Panc1 (cell line): ENCODE measurements around the gene SCRN1. TPM values are rescaled to one million over a fixed set of nuclear protein-coding genes. Genes with fewer than 3 reads are reported as not detected.
A peak's percentile ranks its signal among the peaks of the same experiment; 100 is the strongest.

Source experiments
- ATAC-seq: fragments of 200-7000 bp; cut with Tn5 transposase; 2 replicates; pipeline ENCODE4 v1.9.1; 2020; ENCODE audit warnings: mild to moderate bottlenecking, moderate library complexity
- BruUV-seq: library from RNA; stranded (reverse); fragments of 400-500 nt; replicated peaks from 2 replicates; lab custom pipeline; 2021; lab: Mats Ljungman, UMichigan
- CTCF ChIA-PET: fragments of 300-600 bp; sonication (Branson Sonifier 250); formaldehyde crosslinking; loops from one replicate; lab custom pipeline; 2022; ENCODE audit warnings: antibody characterized with exemption; lab: Charles Lee
- POLR2A ChIA-PET: fragments of 300-600 bp; sonication (Branson Sonifier 250); formaldehyde crosslinking; loops from one replicate; lab custom pipeline; 2022; ENCODE audit warnings: antibody characterized with exemption; lab: Charles Lee
- DNase-seq: peaks from one replicate; pipeline ENCODE4 v3.0.0-alpha.2; 2010; ENCODE audit warnings: low read depth, low spot score
- H3K27ac ChIP-seq: 2 replicates; pipeline ENCODE4 v1.5.1; 2011; ENCODE audit warnings: mild to moderate bottlenecking, low read length, inconsistent platforms
- H3K27me3 ChIP-seq: fragments of 200-500 bp; sonication (Bioruptor generic); 2 replicates; pipeline ENCODE4 v1.6.0; 2014; ENCODE audit warnings: low read length, inconsistent platforms; ENCODE audit not compliant: control insufficient read depth, insufficient read depth
- H3K36me3 ChIP-seq: fragments of 200-500 bp; sonication (Bioruptor generic); 2 replicates; pipeline ENCODE4 v1.5.1; 2014; ENCODE audit warnings: inconsistent platforms, mild to moderate bottlenecking, low read length, moderate library complexity; ENCODE audit not compliant: control insufficient read depth, insufficient read depth
- H3K4me1 ChIP-seq: 2 replicates; pipeline ENCODE4 v1.5.1; 2011; ENCODE audit warnings: inconsistent platforms, mild to moderate bottlenecking, low read length, moderate library complexity; ENCODE audit not compliant: control insufficient read depth, insufficient read depth
- H3K4me3 ChIP-seq, 2 experiments: 2 replicates each; pipeline ENCODE4 v1.5.1; 2011 to 2012; ENCODE audit warnings: low read depth in 2 of 2, low read length in 2 of 2, mild to moderate bottlenecking in 2 of 2, inconsistent platforms in 1 of 2, moderate library complexity in 1 of 2
- H3K9me3 ChIP-seq: fragments of 200-500 bp; sonication (Bioruptor generic); 2 replicates; pipeline ENCODE4 v1.5.1; 2014; ENCODE audit warnings: low read depth, mild to moderate bottlenecking, inconsistent platforms, low read length, moderate library complexity; ENCODE audit not compliant: control insufficient read depth, insufficient read depth
- POLR2AphosphoS5 ChIP-seq: IDR thresholded peaks from 2 replicates; pipeline ENCODE4 v1.6.1; 2012; ENCODE audit warnings: mild to moderate bottlenecking, low read depth, low read length, moderate library complexity
- SIN3A ChIP-seq: IDR thresholded peaks from 2 replicates; pipeline ENCODE4 v1.6.1; 2012; ENCODE audit warnings: low read depth, mild to moderate bottlenecking, low read length, moderate library complexity, borderline replicate concordance; ENCODE audit not compliant: insufficient read depth
- TCF7L2 ChIP-seq: IDR thresholded peaks from 2 replicates; pipeline ENCODE4 v1.6.1; 2011; ENCODE audit warnings: mild to moderate bottlenecking, low read depth, low read length, inconsistent platforms
- in situ Hi-C: cut with HindIII; loops from 2 replicates; pipeline ENCODE4 v1.10.0; 2016; ENCODE audit warnings: low sequenced_read_pairs, low pct_unique_long_range_greater_than_20kb
- intact Hi-C: fragments of 100-400 bp; cut with micrococcal nuclease; formaldehyde crosslinking; loops from one replicate; pipeline ENCODE4 v1.10.0; 2022; ENCODE audit not compliant: unreplicated experiment
- total RNA-seq: library from RNA; stranded (reverse); gene quantifications from one replicate; pipeline ENCODE4 v1.2.1, GENCODE V29; 2021; ENCODE audit not compliant: unreplicated experiment
- TF ChIP-seq, protein P1 (sequence below): fragments of 450-650 bp; IDR thresholded peaks from 2 replicates; pipeline ENCODE4 v1.5.1; 2017; ENCODE audit warnings: mild to moderate bottlenecking
- TF ChIP-seq, protein P2 (sequence below), 2 experiments: IDR thresholded peaks; 2 replicates each; pipeline ENCODE4 v1.6.1; 2011 to 2012; ENCODE audit warnings: low read depth in 2 of 2, control low read depth in 1 of 2, low read length in 1 of 2, mild to moderate bottlenecking in 1 of 2, moderate library complexity in 1 of 2; ENCODE audit not compliant: insufficient read depth in 1 of 2

Gene SCRN1
- total RNA-seq, 1 experiment from 2014 or later, result 189 TPM

DNA sequence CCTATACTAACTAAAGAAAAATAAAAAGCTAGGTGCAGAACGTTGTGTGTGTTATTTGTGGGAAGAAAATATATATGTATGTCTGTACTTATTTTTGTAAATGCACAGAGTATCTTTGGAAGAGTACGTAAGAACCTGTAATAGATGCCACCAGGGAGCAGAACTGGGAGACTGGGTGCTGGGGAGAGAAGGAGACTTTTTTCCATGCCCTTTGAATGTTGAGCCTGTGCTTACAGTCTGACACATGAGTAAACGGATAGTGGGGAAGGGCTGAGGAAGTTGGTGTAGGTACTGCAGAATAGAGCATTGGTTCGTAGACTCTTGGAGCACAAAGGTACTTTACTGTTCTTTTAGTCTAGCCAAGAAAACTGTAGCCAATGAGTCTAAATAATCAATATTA, 1.3 kb upstream of the SCRN1 start:
- no peak for TF ChIP-seq SIN3A
- TF ChIP-seq, protein P1, sequence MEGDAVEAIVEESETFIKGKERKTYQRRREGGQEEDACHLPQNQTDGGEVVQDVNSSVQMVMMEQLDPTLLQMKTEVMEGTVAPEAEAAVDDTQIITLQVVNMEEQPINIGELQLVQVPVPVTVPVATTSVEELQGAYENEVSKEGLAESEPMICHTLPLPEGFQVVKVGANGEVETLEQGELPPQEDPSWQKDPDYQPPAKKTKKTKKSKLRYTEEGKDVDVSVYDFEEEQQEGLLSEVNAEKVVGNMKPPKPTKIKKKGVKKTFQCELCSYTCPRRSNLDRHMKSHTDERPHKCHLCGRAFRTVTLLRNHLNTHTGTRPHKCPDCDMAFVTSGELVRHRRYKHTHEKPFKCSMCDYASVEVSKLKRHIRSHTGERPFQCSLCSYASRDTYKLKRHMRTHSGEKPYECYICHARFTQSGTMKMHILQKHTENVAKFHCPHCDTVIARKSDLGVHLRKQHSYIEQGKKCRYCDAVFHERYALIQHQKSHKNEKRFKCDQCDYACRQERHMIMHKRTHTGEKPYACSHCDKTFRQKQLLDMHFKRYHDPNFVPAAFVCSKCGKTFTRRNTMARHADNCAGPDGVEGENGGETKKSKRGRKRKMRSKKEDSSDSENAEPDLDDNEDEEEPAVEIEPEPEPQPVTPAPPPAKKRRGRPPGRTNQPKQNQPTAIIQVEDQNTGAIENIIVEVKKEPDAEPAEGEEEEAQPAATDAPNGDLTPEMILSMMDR, result no peak
- TF ChIP-seq TCF7L2, result no peak
- TF ChIP-seq, protein P2, sequence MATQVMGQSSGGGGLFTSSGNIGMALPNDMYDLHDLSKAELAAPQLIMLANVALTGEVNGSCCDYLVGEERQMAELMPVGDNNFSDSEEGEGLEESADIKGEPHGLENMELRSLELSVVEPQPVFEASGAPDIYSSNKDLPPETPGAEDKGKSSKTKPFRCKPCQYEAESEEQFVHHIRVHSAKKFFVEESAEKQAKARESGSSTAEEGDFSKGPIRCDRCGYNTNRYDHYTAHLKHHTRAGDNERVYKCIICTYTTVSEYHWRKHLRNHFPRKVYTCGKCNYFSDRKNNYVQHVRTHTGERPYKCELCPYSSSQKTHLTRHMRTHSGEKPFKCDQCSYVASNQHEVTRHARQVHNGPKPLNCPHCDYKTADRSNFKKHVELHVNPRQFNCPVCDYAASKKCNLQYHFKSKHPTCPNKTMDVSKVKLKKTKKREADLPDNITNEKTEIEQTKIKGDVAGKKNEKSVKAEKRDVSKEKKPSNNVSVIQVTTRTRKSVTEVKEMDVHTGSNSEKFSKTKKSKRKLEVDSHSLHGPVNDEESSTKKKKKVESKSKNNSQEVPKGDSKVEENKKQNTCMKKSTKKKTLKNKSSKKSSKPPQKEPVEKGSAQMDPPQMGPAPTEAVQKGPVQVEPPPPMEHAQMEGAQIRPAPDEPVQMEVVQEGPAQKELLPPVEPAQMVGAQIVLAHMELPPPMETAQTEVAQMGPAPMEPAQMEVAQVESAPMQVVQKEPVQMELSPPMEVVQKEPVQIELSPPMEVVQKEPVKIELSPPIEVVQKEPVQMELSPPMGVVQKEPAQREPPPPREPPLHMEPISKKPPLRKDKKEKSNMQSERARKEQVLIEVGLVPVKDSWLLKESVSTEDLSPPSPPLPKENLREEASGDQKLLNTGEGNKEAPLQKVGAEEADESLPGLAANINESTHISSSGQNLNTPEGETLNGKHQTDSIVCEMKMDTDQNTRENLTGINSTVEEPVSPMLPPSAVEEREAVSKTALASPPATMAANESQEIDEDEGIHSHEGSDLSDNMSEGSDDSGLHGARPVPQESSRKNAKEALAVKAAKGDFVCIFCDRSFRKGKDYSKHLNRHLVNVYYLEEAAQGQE (IDR thresholded peaks at IDR 0.05; ENCODE audit: insufficient read depth in 1 of 2, low read depth in 2 of 2, low read length in 1 of 2), result no peak
- no peak for TF ChIP-seq POLR2AphosphoS5
- Histone ChIP-seq H3K36me3 (no peaks in the 10 kb centered on the region; the same call in 1 of the 2 replicates), H3K27ac (peak overlapping the region; percentile 83), H3K4me1 (peaks cover 23% of the 10 kb centered on the region), H3K4me3 (peak overlapping the region; percentile 79 to 85), H3K9me3 (peaks cover 15% of the 10 kb centered on the region), H3K27me3 (no peaks in the 10 kb centered on the region)
- DNase-seq (no peak), ATAC-seq (no peak)
- BruUV-seq, result no TSS peak
- intact Hi-C loops, result loop anchor here (1.0 kb wide), 1 partner anchor 35 kb away; the partner anchor contains the start of gene FKBP14
- in situ Hi-C loops, result no loop called here
- POLR2A ChIA-PET, result no interaction called here
- CTCF ChIA-PET, result no interaction called here

DNA sequence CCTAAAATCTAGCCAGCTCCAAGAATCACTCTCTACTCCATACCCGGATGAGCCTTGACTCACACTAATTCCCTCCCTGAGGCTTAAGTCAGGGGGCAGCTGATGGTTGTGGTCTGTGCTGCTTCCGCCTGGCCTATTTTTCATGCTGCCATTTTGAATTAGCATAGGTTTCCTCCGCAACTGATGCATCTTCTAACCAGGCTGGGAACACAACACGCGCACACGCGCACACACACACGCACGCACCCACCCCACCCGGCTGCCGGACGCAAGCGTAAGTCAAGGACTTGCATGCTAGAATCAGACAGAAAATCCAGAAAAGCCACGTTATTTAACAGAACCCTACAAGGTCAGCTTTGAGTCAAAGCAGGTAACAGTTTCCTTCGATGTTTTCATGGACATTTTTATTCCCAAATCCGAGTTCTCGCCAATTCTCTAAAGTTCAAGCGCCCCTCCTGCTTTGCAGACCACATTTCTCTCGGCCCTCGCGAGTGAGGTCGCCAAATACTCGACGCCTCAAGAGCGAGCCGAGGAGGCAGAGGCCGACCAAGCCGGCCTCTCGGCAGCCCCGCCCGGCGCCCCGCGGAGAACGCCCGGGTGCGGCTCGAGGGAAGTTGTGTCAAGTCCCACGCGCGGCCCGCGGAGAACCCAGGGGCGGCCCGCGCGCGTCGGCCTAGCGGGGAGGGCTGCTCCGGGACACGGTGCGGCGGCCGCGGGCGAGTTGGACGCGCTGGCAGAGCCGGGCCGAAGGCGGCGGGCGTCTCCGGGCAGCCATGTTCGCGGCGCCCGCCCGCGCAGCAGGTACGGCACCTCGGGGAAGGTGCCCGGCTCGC, 961 bp downstream of the SCRN1 start:
- Histone ChIP-seq H3K36me3 (no peaks in the 10 kb centered on the region; the same call in 1 of the 2 replicates), H3K27me3 (no peaks in the 10 kb centered on the region), H3K9me3 (peaks cover 9% of the 10 kb centered on the region), H3K4me3 (peak overlapping the region; percentile 79 to 85), H3K27ac (peak overlapping the region; percentile 92), H3K4me1 (peaks cover 26% of the 10 kb centered on the region)
- POLR2A ChIA-PET, result interaction anchor here (0.6 to 1.1 kb wide), 3 partner anchors 23 to 193 kb away, joined by 3 to 4 read pairs (median 3); no protein-coding TSS in a partner anchor
- intact Hi-C loops (loop anchor here (5.0 kb wide), 1 partner anchor 74 kb away; no protein-coding TSS in a partner anchor), in situ Hi-C loops (no loop called here)
- CTCF ChIA-PET, result no interaction called here
- TF ChIP-seq POLR2AphosphoS5, result no peak; the same call in 1 of the 2 replicates
- 0 out of 2 replicates have a peak, but pooled peaks have one; percentile 64 for TF ChIP-seq SIN3A
- ATAC-seq, result peak; percentile 63
- DNase-seq, result peak; percentile 76
- BruUV-seq, result TSS peak; percentile 64
